Liver (tissue), 9 donors: ENCODE results near the gene DNPH1. TPM values are rescaled to one million over a fixed set of nuclear protein-coding genes. Genes with fewer than 3 reads are reported as not detected.

Experiments used
- DNase-seq: peaks from one replicate; pipeline ENCODE4 v3.0.0-alpha.2; 2017; ENCODE audit warnings: low spot score
- H3K27ac ChIP-seq, 2 donors: one replicate each; pipeline ENCODE4 v1.7.0; 2013; ENCODE audit warnings: inconsistent platforms in 2 of 2, low read length in 2 of 2, control low read depth in 1 of 2, low read depth in 1 of 2, mild to moderate bottlenecking in 1 of 2
- H3K27me3 ChIP-seq, 4 donors: one replicate each; pipeline versions ENCODE4 v1.6.1 to v1.7.0; 2013; ENCODE audit warnings: low read length in 3 of 4, inconsistent platforms in 1 of 4, mild to moderate bottlenecking in 1 of 4, moderate library complexity in 1 of 4; ENCODE audit not compliant: control insufficient read depth in 4 of 4, insufficient read depth in 4 of 4
- H3K36me3 ChIP-seq, 4 donors: one replicate each; pipeline versions ENCODE4 v1.6.1 to v1.7.0; 2013; ENCODE audit warnings: low read length in 3 of 4, mild to moderate bottlenecking in 3 of 4, low read depth in 1 of 4, moderate library complexity in 1 of 4; ENCODE audit not compliant: control insufficient read depth in 4 of 4, insufficient read depth in 3 of 4
- H3K4me1 ChIP-seq, 4 donors: one replicate each; pipeline versions ENCODE4 v1.6.1 to v1.7.0; 2013; ENCODE audit warnings: low read length in 3 of 4, mild to moderate bottlenecking in 3 of 4, moderate library complexity in 1 of 4; ENCODE audit not compliant: control insufficient read depth in 4 of 4, insufficient read depth in 4 of 4
- H3K4me3 ChIP-seq, 3 donors: one replicate each; pipeline versions ENCODE4 v1.6.1 to v1.7.0; 2013; ENCODE audit warnings: low read length in 3 of 3, control low read depth in 1 of 3, low read depth in 1 of 3, mild to moderate bottlenecking in 1 of 3
- H3K9ac ChIP-seq, 2 donors: one replicate each; pipeline ENCODE4 v1.7.0; 2013; ENCODE audit warnings: low read length in 2 of 2, mild to moderate bottlenecking in 2 of 2, moderate library complexity in 2 of 2, control low read depth in 1 of 2, low read depth in 1 of 2
- H3K9me3 ChIP-seq, 4 donors: one replicate each; pipeline versions ENCODE4 v1.6.1 to v1.7.0; 2013; ENCODE audit warnings: low read length in 3 of 4; ENCODE audit not compliant: control insufficient read depth in 4 of 4
- EGR1 ChIP-seq, 2 donors: IDR thresholded peaks; 2 replicates each; pipeline ENCODE4 v1.6.1; 2016 to 2018; ENCODE audit warnings: antibody characterized with exemption in 2 of 2, low read depth in 2 of 2
- FOXA1 ChIP-seq: IDR thresholded peaks from 2 replicates; pipeline ENCODE4 v1.6.1; 2016; ENCODE audit warnings: antibody characterized with exemption
- FOXA2 ChIP-seq: IDR thresholded peaks from 2 replicates; pipeline ENCODE4 v1.6.1; 2016; ENCODE audit warnings: antibody characterized with exemption
- GABPA ChIP-seq, 2 donors: IDR thresholded peaks in 1 of 2; conservative IDR thresholded peaks in 1 of 2; 2 replicates each; pipeline ENCODE4 v1.6.1; 2016; ENCODE audit warnings: antibody characterized with exemption in 2 of 2, mild to moderate bottlenecking in 1 of 2, moderate library complexity in 1 of 2
- HNF4A ChIP-seq, 2 donors: conservative IDR thresholded peaks; 2 replicates each; pipeline ENCODE4 v1.6.1; 2016; ENCODE audit warnings: antibody characterized with exemption in 2 of 2, mild to moderate bottlenecking in 2 of 2
- HNF4G ChIP-seq: IDR thresholded peaks from 2 replicates; pipeline ENCODE4 v1.6.1; 2016; ENCODE audit warnings: antibody characterized with exemption
- JUND ChIP-seq, 2 donors: IDR thresholded peaks; 2 replicates each; pipeline ENCODE4 v1.6.1; 2016; ENCODE audit warnings: antibody characterized with exemption in 2 of 2
- NR2F2 ChIP-seq: IDR thresholded peaks from 2 replicates; pipeline ENCODE4 v1.6.1; 2016; ENCODE audit warnings: antibody characterized with exemption
- RAD21 ChIP-seq, 2 donors: IDR thresholded peaks; 2 replicates each; pipeline ENCODE4 v1.6.1; 2016; ENCODE audit warnings: antibody characterized with exemption in 2 of 2, mild to moderate bottlenecking in 2 of 2
- RXRA ChIP-seq, 2 donors: IDR thresholded peaks; 2 replicates each; pipeline ENCODE4 v1.6.1; 2017 to 2018; ENCODE audit warnings: antibody characterized with exemption in 2 of 2, mild to moderate bottlenecking in 1 of 2
- SP1 ChIP-seq: IDR thresholded peaks from 2 replicates; pipeline ENCODE4 v1.6.1; 2018; ENCODE audit warnings: antibody characterized with exemption, mild to moderate bottlenecking
- TAF1 ChIP-seq: conservative IDR thresholded peaks from 2 replicates; pipeline ENCODE4 v1.6.1; 2016; ENCODE audit warnings: antibody characterized with exemption, mild to moderate bottlenecking
- YY1 ChIP-seq: IDR thresholded peaks from 2 replicates; pipeline ENCODE4 v1.6.1; 2016; ENCODE audit warnings: antibody characterized with exemption, mild to moderate bottlenecking
- WGBS: extraction: QIAGEN DNeasy Blood & Tissue Kit; methylation state at CpG from one replicate; pipeline ENCODE4 v1.1.7; 2013; 5-methylcytosine and 5-hydroxymethylcytosine counted together
- polyA plus RNA-seq, 2 donors: library from polyadenylated mRNA; stranded (reverse) in 1 of 2; unstranded in 1 of 2; fragments of 200-250 nt in 1 of 2; fragments of >200 nt in 1 of 2; fragmentation: Nextera tagmentation in 1 of 2; extraction: Ambion mirVana in 1 of 2; gene quantifications; one replicate each; pipeline versions ENCODE4 v1.2.1 to v1.2.3, GENCODE V29; 2013 to 2015
- total RNA-seq, 2 donors: library from RNA; depleted of rRNA; stranded (reverse); fragments of >200 nt; gene quantifications; one replicate each; pipeline ENCODE4 v1.2.3, GENCODE V29; 2014
- TF ChIP-seq, protein P1 (sequence below): IDR thresholded peaks from 2 replicates; pipeline ENCODE4 v1.6.1; 2016; ENCODE audit warnings: antibody characterized with exemption
- TF ChIP-seq, protein P2 (sequence below): IDR thresholded peaks from 2 replicates; pipeline ENCODE4 v1.6.1; 2016; ENCODE audit warnings: antibody characterized with exemption
- TF ChIP-seq, protein P3 (sequence below): IDR thresholded peaks from 2 replicates; pipeline ENCODE4 v1.6.1; 2016; ENCODE audit warnings: antibody characterized with exemption, mild to moderate bottlenecking
- TF ChIP-seq, protein P4 (sequence below): fragments of 150-350 bp; IDR thresholded peaks from 2 replicates; pipeline ENCODE4 v1.5.1; 2017; ENCODE audit warnings: improper control_type of control experiment, low read depth, low read length; ENCODE audit not compliant: missing input control
- TF ChIP-seq, protein P5 (sequence below): IDR thresholded peaks from 2 replicates; pipeline ENCODE4 v1.6.1; 2016; ENCODE audit warnings: antibody characterized with exemption
- donor health status: healthy.
- donor health status: healthy.
- donor health status: healthy.
- donor health status: healthy.
- donor health status: healthy.

DNPH1 gene
- total and polyA plus RNA-seq, 4 donors, result 53.2 to 195 (median 103) TPM

DNA sequence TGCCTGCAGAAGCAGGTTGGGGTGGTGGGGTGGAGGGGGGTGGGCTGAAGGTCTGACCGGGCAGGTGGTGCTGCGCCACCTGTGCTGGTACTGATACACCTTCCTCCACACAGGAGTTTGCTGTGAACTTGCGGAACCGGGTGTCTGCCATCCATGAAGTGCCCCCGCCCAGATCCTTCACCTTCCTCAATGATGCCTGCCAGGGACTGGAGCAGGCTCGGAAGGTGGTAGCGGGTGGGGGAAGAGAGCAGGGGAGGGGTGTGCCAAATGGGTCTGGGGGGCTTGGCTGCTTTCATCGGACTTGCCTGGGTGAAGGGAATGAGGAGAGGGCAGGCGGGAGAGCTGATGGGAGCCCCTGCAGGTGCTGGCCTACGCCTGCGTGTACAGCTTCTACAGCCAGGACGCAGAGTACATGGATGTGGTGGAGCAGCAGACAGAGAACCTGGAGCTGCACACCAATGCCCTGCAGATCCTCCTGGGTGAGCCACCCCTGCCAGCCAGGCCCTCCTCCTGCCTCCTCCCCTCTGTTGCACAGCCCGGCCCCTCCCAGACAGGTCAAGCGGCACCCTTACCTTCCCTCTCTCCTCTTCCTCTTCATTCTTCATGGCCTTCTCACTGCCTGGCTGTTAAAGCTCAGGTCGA is 6.7 kb downstream of the DNPH1 start:
- Histone ChIP-seq H3K4me1 (no peaks in the 10 kb centered on the region), H3K36me3 (peaks cover 4 to 23% (median 8%) of the 10 kb centered on the region in 4 donors), H3K27me3 (no peaks in the 10 kb centered on the region), H3K4me3 (no peak overlapping the region), H3K9ac (no peak overlapping the region), H3K9me3 (no peaks in the 10 kb centered on the region), H3K27ac (no peak overlapping the region)
- DNase-seq, result no peak
- TF ChIP-seq HNF4A (conservative IDR thresholded peaks at IDR 0.05) (no peak), HNF4G (no peak), YY1 (no peak), FOXA1 (no peak), EGR1 (IDR thresholded peaks at IDR 0.05; ENCODE audit: low read depth in 2 of 2) (no peak), TAF1 (no peak), RAD21 (IDR thresholded peaks at IDR 0.05) (no peak), NR2F2 (no peak), GABPA (IDR thresholded peaks at IDR 0.05 in 1 of 2, conservative IDR thresholded peaks at IDR 0.05 in 1 of 2) (no peak), RXRA (IDR thresholded peaks at IDR 0.05) (no peak), SP1 (no peak), FOXA2 (no peak), JUND (IDR thresholded peaks at IDR 0.05) (no peak)
- TF ChIP-seq, protein P1, sequence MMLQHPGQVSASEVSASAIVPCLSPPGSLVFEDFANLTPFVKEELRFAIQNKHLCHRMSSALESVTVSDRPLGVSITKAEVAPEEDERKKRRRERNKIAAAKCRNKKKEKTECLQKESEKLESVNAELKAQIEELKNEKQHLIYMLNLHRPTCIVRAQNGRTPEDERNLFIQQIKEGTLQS, result no peak
- TF ChIP-seq, protein P2, sequence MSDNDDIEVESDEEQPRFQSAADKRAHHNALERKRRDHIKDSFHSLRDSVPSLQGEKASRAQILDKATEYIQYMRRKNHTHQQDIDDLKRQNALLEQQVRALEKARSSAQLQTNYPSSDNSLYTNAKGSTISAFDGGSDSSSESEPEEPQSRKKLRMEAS, result no peak
- TF ChIP-seq, protein P3, sequence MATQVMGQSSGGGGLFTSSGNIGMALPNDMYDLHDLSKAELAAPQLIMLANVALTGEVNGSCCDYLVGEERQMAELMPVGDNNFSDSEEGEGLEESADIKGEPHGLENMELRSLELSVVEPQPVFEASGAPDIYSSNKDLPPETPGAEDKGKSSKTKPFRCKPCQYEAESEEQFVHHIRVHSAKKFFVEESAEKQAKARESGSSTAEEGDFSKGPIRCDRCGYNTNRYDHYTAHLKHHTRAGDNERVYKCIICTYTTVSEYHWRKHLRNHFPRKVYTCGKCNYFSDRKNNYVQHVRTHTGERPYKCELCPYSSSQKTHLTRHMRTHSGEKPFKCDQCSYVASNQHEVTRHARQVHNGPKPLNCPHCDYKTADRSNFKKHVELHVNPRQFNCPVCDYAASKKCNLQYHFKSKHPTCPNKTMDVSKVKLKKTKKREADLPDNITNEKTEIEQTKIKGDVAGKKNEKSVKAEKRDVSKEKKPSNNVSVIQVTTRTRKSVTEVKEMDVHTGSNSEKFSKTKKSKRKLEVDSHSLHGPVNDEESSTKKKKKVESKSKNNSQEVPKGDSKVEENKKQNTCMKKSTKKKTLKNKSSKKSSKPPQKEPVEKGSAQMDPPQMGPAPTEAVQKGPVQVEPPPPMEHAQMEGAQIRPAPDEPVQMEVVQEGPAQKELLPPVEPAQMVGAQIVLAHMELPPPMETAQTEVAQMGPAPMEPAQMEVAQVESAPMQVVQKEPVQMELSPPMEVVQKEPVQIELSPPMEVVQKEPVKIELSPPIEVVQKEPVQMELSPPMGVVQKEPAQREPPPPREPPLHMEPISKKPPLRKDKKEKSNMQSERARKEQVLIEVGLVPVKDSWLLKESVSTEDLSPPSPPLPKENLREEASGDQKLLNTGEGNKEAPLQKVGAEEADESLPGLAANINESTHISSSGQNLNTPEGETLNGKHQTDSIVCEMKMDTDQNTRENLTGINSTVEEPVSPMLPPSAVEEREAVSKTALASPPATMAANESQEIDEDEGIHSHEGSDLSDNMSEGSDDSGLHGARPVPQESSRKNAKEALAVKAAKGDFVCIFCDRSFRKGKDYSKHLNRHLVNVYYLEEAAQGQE, result no peak
- TF ChIP-seq, protein P4, sequence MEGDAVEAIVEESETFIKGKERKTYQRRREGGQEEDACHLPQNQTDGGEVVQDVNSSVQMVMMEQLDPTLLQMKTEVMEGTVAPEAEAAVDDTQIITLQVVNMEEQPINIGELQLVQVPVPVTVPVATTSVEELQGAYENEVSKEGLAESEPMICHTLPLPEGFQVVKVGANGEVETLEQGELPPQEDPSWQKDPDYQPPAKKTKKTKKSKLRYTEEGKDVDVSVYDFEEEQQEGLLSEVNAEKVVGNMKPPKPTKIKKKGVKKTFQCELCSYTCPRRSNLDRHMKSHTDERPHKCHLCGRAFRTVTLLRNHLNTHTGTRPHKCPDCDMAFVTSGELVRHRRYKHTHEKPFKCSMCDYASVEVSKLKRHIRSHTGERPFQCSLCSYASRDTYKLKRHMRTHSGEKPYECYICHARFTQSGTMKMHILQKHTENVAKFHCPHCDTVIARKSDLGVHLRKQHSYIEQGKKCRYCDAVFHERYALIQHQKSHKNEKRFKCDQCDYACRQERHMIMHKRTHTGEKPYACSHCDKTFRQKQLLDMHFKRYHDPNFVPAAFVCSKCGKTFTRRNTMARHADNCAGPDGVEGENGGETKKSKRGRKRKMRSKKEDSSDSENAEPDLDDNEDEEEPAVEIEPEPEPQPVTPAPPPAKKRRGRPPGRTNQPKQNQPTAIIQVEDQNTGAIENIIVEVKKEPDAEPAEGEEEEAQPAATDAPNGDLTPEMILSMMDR, result no peak
- TF ChIP-seq, protein P5, sequence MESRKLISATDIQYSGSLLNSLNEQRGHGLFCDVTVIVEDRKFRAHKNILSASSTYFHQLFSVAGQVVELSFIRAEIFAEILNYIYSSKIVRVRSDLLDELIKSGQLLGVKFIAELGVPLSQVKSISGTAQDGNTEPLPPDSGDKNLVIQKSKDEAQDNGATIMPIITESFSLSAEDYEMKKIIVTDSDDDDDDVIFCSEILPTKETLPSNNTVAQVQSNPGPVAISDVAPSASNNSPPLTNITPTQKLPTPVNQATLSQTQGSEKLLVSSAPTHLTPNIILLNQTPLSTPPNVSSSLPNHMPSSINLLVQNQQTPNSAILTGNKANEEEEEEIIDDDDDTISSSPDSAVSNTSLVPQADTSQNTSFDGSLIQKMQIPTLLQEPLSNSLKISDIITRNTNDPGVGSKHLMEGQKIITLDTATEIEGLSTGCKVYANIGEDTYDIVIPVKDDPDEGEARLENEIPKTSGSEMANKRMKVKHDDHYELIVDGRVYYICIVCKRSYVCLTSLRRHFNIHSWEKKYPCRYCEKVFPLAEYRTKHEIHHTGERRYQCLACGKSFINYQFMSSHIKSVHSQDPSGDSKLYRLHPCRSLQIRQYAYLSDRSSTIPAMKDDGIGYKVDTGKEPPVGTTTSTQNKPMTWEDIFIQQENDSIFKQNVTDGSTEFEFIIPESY, result no peak
- 96% methylated on average over 15 of the region's 15 CpGs for WGBS
